ENCODE measurements around the gene GNPTAB. TPM values are rescaled to one million over a fixed set of nuclear protein-coding genes. Genes with fewer than 3 reads are reported as not detected.

Gene GNPTAB
- total RNA-seq, 2 experiments from 2014 or later, result 38.9 to 66.5 TPM

- no peaks in the 10 kb centered on the region for H3K9me2 ChIP-seq (ENCODE audit: insufficient read depth, low read length)
- intact Hi-C loops (cut with micrococcal nuclease; ENCODE audit: unreplicated experiment), result no loop called here
- H4K20me1 ChIP-seq (ENCODE audit: insufficient read depth, low read length), result no peaks in the 10 kb centered on the region
- no peak overlapping the region for H3K27ac ChIP-seq (ENCODE audit: low read depth, low read length, poor library complexity, severe bottlenecking)
- no peak for DNase-seq (ENCODE audit: low spot score)
- H3K4me2 ChIP-seq (ENCODE audit: low read length), result no peak overlapping the region
- CTCF ChIA-PET (ENCODE audit: unreplicated experiment), result no interaction called here
- BruUV-seq (replicated peaks), result no TSS peak
- no peak for TF ChIP-seq EZH2phosphoT487 (IDR thresholded peaks at IDR 0.05; ENCODE audit: borderline replicate concordance, low read depth, low read length)
- TF ChIP-seq CTCF (conservative IDR thresholded peaks at IDR 0.05; ENCODE audit: low read length), result no peak
- peaks cover 37% of the 10 kb centered on the region for H3K36me3 ChIP-seq (ENCODE audit: insufficient read depth, low read length)
- H3K4me3 ChIP-seq (ENCODE audit: low read depth, low read length, poor library complexity, severe bottlenecking), result no peak overlapping the region
- H3K79me2 ChIP-seq (ENCODE audit: insufficient read depth, low read depth, low read length), result no peaks in the 10 kb centered on the region
- peaks cover 5% of the 10 kb centered on the region for H3K4me1 ChIP-seq (ENCODE audit: insufficient read depth, low read length, poor library complexity, severe bottlenecking)
- H2AFZ ChIP-seq (ENCODE audit: low read length), result no peak overlapping the region
- POLR2A ChIA-PET, result interaction anchor here (0.7 to 2.8 kb wide), 5 partner anchors 13 to 106 kb away, joined by 3 to 11 read pairs (median 5); no protein-coding TSS in a partner anchor
- H3K9me3 ChIP-seq (ENCODE audit: low read length), result no peaks in the 10 kb centered on the region
These were observed 108.4 kb downstream of the GNPTAB start for GRCh38 chr12:101722392-101722791.

- H3K79me2 ChIP-seq (ENCODE audit: insufficient read depth, low read depth, low read length), result no peaks in the 10 kb centered on the region
- no peak for DNase-seq (ENCODE audit: low spot score)
- ChIA-PET POLR2A (interaction anchor here (1.1 to 1.4 kb wide), 3 partner anchors 12 to 16 kb away, joined by 4 read pairs; no protein-coding TSS in a partner anchor), CTCF (ENCODE audit: unreplicated experiment) (no interaction called here)
- BruUV-seq (replicated peaks), result no TSS peak
- H3K4me3 ChIP-seq (ENCODE audit: low read depth, low read length, poor library complexity, severe bottlenecking), result no peak overlapping the region
- H3K27ac ChIP-seq (ENCODE audit: low read depth, low read length, poor library complexity, severe bottlenecking), result no peak overlapping the region
- no peak for TF ChIP-seq EZH2phosphoT487 (IDR thresholded peaks at IDR 0.05; ENCODE audit: borderline replicate concordance, low read depth, low read length)
- TF ChIP-seq CTCF (conservative IDR thresholded peaks at IDR 0.05; ENCODE audit: low read length), result no peak
- no peak overlapping the region for H2AFZ ChIP-seq (ENCODE audit: low read length)
- no peaks in the 10 kb centered on the region for H3K9me3 ChIP-seq (ENCODE audit: low read length)
- intact Hi-C loops (cut with micrococcal nuclease; ENCODE audit: unreplicated experiment), result no loop called here
- no peaks in the 10 kb centered on the region for H3K9me2 ChIP-seq (ENCODE audit: insufficient read depth, low read length)
- peaks cover 16% of the 10 kb centered on the region for H3K36me3 ChIP-seq (ENCODE audit: insufficient read depth, low read length)
- H3K4me1 ChIP-seq (ENCODE audit: insufficient read depth, low read length, poor library complexity, severe bottlenecking), result peaks cover 2% of the 10 kb centered on the region
- H3K4me2 ChIP-seq (ENCODE audit: low read length), result no peak overlapping the region
- H4K20me1 ChIP-seq (ENCODE audit: insufficient read depth, low read length), result no peaks in the 10 kb centered on the region
These were observed 110.6 kb downstream of the GNPTAB start for GRCh38 chr12:101720118-101720517.

GRCh38 chr12:101719566-101719965 lies 111.2 kb downstream of the GNPTAB start:
- Histone ChIP-seq H3K9me2 (ENCODE audit: insufficient read depth, low read length) (no peaks in the 10 kb centered on the region), H3K4me1 (ENCODE audit: insufficient read depth, low read length, poor library complexity, severe bottlenecking) (peaks cover 4% of the 10 kb centered on the region), H4K20me1 (ENCODE audit: insufficient read depth, low read length) (no peaks in the 10 kb centered on the region), H3K79me2 (ENCODE audit: insufficient read depth, low read depth, low read length) (no peaks in the 10 kb centered on the region), H2AFZ (ENCODE audit: low read length) (no peak overlapping the region), H3K36me3 (ENCODE audit: insufficient read depth, low read length) (peaks cover 11% of the 10 kb centered on the region), H3K4me3 (ENCODE audit: low read depth, low read length, poor library complexity, severe bottlenecking) (no peak overlapping the region), H3K9me3 (ENCODE audit: low read length) (no peaks in the 10 kb centered on the region), H3K4me2 (ENCODE audit: low read length) (no peak overlapping the region), H3K27ac (ENCODE audit: low read depth, low read length, poor library complexity, severe bottlenecking) (no peak overlapping the region)
- DNase-seq (ENCODE audit: low spot score), result no peak
- TF ChIP-seq EZH2phosphoT487 (IDR thresholded peaks at IDR 0.05; ENCODE audit: borderline replicate concordance, low read depth, low read length), result no peak
- TF ChIP-seq CTCF (conservative IDR thresholded peaks at IDR 0.05; ENCODE audit: low read length), result no peak
- intact Hi-C loops (cut with micrococcal nuclease; ENCODE audit: unreplicated experiment), result no loop called here
- ChIA-PET CTCF (ENCODE audit: unreplicated experiment) (no interaction called here), POLR2A (interaction anchor here (1.1 to 1.4 kb wide), 3 partner anchors 11 to 15 kb away, joined by 4 read pairs; no protein-coding TSS in a partner anchor)
- no TSS peak for BruUV-seq (replicated peaks)
